Measurements from ENCODE around the gene WT1. TPM values are rescaled to one million over a fixed set of nuclear protein-coding genes. Genes with fewer than 3 reads are reported as not detected.

WT1 gene
- total and polyA plus RNA-seq, 4 donors, result 0.05 to 0.06 TPM; not detected in 2

DNA sequence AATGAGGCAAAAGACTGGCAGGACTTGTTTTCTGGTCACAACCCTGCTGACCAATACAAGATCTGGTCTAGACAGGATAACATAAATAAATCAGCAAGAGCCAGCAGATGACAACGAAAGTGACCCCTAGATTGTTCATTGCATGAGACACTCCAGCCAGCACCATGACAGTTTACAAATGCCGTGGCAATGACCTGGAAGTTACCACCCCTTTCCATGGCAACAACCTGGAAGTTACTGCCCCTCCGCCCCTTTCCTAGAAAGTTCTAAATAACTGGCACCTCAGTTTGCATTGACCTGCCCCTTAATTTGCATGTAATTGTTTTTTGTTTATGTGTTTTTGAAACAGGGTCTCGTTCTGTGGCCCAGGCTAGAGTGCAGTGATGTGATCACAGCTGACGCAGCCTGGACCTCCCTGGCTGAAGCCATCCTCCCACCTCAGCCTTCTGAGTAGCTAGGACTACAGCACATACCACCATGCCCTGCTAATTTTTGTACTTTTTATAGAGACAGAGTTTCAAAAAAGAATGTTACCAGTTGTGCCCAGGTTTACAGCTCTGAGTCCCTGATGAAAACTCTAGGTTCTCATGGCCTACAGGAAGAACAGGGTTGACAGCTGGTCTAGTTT lies 38.1 kb upstream of the WT1 start:
- Histone ChIP-seq H3K36me3 (ENCODE audit: control insufficient read depth in 4 of 4, insufficient read depth in 3 of 4, low read depth in 1 of 4, low read length in 3 of 4) (no peaks in the 10 kb centered on the region), H3K4me1 (ENCODE audit: control insufficient read depth in 4 of 4, insufficient read depth in 4 of 4, low read length in 3 of 4) (no peaks in the 10 kb centered on the region), H3K27me3 (ENCODE audit: control insufficient read depth in 4 of 4, insufficient read depth in 4 of 4, low read length in 3 of 4) (no peaks in the 10 kb centered on the region), H3K27ac (ENCODE audit: low read depth in 1 of 2, low read length in 2 of 2) (no peak overlapping the region), H3K4me3 (ENCODE audit: low read depth in 1 of 3, low read length in 3 of 3) (no peak overlapping the region), H3K9ac (ENCODE audit: low read depth in 1 of 2, low read length in 2 of 2) (no peak overlapping the region), H3K9me3 (ENCODE audit: control insufficient read depth in 4 of 4, low read length in 3 of 4) (no peaks in the 10 kb centered on the region)
- DNase-seq (ENCODE audit: low spot score), result no peak
- TF ChIP-seq JUND (IDR thresholded peaks at IDR 0.05), result no peak
- TF ChIP-seq FOXA1 (IDR thresholded peaks at IDR 0.05), result no peak
- no peak for TF ChIP-seq SP1 (IDR thresholded peaks at IDR 0.05)
- TF ChIP-seq YY1 (IDR thresholded peaks at IDR 0.05), result no peak
- TF ChIP-seq RAD21 (IDR thresholded peaks at IDR 0.05), result no peak
- TF ChIP-seq, protein P1, sequence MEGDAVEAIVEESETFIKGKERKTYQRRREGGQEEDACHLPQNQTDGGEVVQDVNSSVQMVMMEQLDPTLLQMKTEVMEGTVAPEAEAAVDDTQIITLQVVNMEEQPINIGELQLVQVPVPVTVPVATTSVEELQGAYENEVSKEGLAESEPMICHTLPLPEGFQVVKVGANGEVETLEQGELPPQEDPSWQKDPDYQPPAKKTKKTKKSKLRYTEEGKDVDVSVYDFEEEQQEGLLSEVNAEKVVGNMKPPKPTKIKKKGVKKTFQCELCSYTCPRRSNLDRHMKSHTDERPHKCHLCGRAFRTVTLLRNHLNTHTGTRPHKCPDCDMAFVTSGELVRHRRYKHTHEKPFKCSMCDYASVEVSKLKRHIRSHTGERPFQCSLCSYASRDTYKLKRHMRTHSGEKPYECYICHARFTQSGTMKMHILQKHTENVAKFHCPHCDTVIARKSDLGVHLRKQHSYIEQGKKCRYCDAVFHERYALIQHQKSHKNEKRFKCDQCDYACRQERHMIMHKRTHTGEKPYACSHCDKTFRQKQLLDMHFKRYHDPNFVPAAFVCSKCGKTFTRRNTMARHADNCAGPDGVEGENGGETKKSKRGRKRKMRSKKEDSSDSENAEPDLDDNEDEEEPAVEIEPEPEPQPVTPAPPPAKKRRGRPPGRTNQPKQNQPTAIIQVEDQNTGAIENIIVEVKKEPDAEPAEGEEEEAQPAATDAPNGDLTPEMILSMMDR (IDR thresholded peaks at IDR 0.05; ENCODE audit: low read depth, low read length, missing input control), result no peak
- no peak for TF ChIP-seq TAF1 (conservative IDR thresholded peaks at IDR 0.05)
- TF ChIP-seq, protein P2, sequence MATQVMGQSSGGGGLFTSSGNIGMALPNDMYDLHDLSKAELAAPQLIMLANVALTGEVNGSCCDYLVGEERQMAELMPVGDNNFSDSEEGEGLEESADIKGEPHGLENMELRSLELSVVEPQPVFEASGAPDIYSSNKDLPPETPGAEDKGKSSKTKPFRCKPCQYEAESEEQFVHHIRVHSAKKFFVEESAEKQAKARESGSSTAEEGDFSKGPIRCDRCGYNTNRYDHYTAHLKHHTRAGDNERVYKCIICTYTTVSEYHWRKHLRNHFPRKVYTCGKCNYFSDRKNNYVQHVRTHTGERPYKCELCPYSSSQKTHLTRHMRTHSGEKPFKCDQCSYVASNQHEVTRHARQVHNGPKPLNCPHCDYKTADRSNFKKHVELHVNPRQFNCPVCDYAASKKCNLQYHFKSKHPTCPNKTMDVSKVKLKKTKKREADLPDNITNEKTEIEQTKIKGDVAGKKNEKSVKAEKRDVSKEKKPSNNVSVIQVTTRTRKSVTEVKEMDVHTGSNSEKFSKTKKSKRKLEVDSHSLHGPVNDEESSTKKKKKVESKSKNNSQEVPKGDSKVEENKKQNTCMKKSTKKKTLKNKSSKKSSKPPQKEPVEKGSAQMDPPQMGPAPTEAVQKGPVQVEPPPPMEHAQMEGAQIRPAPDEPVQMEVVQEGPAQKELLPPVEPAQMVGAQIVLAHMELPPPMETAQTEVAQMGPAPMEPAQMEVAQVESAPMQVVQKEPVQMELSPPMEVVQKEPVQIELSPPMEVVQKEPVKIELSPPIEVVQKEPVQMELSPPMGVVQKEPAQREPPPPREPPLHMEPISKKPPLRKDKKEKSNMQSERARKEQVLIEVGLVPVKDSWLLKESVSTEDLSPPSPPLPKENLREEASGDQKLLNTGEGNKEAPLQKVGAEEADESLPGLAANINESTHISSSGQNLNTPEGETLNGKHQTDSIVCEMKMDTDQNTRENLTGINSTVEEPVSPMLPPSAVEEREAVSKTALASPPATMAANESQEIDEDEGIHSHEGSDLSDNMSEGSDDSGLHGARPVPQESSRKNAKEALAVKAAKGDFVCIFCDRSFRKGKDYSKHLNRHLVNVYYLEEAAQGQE (IDR thresholded peaks at IDR 0.05), result no peak
- TF ChIP-seq GABPA (IDR thresholded peaks at IDR 0.05 in 1 of 2, conservative IDR thresholded peaks at IDR 0.05 in 1 of 2), result no peak
- no peak for TF ChIP-seq MAX (IDR thresholded peaks at IDR 0.05)
- no peak for TF ChIP-seq HNF4A (conservative IDR thresholded peaks at IDR 0.05)
- no peak for TF ChIP-seq HNF4G (IDR thresholded peaks at IDR 0.05)
- TF ChIP-seq, protein P3, sequence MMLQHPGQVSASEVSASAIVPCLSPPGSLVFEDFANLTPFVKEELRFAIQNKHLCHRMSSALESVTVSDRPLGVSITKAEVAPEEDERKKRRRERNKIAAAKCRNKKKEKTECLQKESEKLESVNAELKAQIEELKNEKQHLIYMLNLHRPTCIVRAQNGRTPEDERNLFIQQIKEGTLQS (IDR thresholded peaks at IDR 0.05), result no peak
- TF ChIP-seq, protein P4, sequence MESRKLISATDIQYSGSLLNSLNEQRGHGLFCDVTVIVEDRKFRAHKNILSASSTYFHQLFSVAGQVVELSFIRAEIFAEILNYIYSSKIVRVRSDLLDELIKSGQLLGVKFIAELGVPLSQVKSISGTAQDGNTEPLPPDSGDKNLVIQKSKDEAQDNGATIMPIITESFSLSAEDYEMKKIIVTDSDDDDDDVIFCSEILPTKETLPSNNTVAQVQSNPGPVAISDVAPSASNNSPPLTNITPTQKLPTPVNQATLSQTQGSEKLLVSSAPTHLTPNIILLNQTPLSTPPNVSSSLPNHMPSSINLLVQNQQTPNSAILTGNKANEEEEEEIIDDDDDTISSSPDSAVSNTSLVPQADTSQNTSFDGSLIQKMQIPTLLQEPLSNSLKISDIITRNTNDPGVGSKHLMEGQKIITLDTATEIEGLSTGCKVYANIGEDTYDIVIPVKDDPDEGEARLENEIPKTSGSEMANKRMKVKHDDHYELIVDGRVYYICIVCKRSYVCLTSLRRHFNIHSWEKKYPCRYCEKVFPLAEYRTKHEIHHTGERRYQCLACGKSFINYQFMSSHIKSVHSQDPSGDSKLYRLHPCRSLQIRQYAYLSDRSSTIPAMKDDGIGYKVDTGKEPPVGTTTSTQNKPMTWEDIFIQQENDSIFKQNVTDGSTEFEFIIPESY (IDR thresholded peaks at IDR 0.05), result no peak
- TF ChIP-seq NR2F2 (IDR thresholded peaks at IDR 0.05), result no peak
- no peak for TF ChIP-seq RXRA (IDR thresholded peaks at IDR 0.05)
- TF ChIP-seq EGR1 (IDR thresholded peaks at IDR 0.05; ENCODE audit: low read depth in 2 of 2), result no peak
- TF ChIP-seq FOXA2 (IDR thresholded peaks at IDR 0.05), result no peak
- WGBS, result 81% methylated on average over 5 of the region's 5 CpGs

All from liver (tissue), 9 donors.